ENCODE results near the gene MYO1G. TPM values are rescaled to one million over a fixed set of nuclear protein-coding genes. Genes with fewer than 3 reads are reported as not detected.

The MYO1G gene
- total RNA-seq, 1 experiment from 2014 or later = 0.46 TPM

DNA sequence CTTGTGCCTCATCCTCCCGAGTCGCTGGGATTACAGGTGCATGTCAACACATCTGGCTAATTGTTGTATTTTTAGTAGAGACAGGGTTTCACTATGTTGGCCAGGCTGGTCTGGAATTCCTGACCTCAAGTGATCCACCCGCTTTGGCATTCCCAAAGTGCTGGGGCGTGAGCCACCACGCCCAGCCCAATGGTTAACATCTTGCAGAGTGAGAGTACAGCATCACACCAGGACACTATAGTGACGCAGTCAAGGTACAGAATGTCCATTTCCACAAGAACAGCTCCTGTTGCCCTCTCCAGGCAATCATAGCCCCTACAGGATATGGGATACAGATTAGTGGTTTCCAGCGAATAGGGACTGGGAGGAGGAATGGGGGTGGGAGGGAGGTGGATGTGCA, 34.0 kb downstream of the MYO1G start:
- no peaks in the 10 kb centered on the region for H3K9me3 Mint-ChIP-seq
- TF ChIP-seq CBFB (CRISPR knock-in tag; IDR thresholded peaks at IDR 0.05; ENCODE audit: low read depth) (no peak), ZNF232 (CRISPR knock-in tag; IDR thresholded peaks at IDR 0.05) (no peak), NFATC4 (CRISPR knock-in tag; IDR thresholded peaks at IDR 0.05) (no peak), ZNF671 (CRISPR knock-in tag; IDR thresholded peaks at IDR 0.05) (no peak), ELF4 (CRISPR knock-in tag; IDR thresholded peaks at IDR 0.05; ENCODE audit: low read depth) (no peak), FOXJ3 (CRISPR knock-in tag; IDR thresholded peaks at IDR 0.05; ENCODE audit: borderline replicate concordance) (no peak), NR3C1 (CRISPR knock-in tag; conservative IDR thresholded peaks at IDR 0.05; ENCODE audit: low read depth) (no peak), ATF1 (CRISPR knock-in tag; IDR thresholded peaks at IDR 0.05) (no peak), MYBL2 (CRISPR knock-in tag; IDR thresholded peaks at IDR 0.05) (no peak), SMAD3 (CRISPR knock-in tag; IDR thresholded peaks at IDR 0.05; ENCODE audit: borderline replicate concordance) (no peak), SP1 (CRISPR knock-in tag; conservative IDR thresholded peaks at IDR 0.05) (no peak)
- TF ChIP-seq, protein P1, sequence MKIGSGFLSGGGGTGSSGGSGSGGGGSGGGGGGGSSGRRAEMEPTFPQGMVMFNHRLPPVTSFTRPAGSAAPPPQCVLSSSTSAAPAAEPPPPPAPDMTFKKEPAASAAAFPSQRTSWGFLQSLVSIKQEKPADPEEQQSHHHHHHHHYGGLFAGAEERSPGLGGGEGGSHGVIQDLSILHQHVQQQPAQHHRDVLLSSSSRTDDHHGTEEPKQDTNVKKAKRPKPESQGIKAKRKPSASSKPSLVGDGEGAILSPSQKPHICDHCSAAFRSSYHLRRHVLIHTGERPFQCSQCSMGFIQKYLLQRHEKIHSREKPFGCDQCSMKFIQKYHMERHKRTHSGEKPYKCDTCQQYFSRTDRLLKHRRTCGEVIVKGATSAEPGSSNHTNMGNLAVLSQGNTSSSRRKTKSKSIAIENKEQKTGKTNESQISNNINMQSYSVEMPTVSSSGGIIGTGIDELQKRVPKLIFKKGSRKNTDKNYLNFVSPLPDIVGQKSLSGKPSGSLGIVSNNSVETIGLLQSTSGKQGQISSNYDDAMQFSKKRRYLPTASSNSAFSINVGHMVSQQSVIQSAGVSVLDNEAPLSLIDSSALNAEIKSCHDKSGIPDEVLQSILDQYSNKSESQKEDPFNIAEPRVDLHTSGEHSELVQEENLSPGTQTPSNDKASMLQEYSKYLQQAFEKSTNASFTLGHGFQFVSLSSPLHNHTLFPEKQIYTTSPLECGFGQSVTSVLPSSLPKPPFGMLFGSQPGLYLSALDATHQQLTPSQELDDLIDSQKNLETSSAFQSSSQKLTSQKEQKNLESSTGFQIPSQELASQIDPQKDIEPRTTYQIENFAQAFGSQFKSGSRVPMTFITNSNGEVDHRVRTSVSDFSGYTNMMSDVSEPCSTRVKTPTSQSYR (CRISPR knock-in tag; IDR thresholded peaks at IDR 0.05) = no peak
- TF ChIP-seq, protein P2, sequence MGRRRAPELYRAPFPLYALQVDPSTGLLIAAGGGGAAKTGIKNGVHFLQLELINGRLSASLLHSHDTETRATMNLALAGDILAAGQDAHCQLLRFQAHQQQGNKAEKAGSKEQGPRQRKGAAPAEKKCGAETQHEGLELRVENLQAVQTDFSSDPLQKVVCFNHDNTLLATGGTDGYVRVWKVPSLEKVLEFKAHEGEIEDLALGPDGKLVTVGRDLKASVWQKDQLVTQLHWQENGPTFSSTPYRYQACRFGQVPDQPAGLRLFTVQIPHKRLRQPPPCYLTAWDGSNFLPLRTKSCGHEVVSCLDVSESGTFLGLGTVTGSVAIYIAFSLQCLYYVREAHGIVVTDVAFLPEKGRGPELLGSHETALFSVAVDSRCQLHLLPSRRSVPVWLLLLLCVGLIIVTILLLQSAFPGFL (CRISPR knock-in tag; IDR thresholded peaks at IDR 0.05; ENCODE audit: borderline replicate concordance) = no peak
- TF ChIP-seq, protein P3, sequence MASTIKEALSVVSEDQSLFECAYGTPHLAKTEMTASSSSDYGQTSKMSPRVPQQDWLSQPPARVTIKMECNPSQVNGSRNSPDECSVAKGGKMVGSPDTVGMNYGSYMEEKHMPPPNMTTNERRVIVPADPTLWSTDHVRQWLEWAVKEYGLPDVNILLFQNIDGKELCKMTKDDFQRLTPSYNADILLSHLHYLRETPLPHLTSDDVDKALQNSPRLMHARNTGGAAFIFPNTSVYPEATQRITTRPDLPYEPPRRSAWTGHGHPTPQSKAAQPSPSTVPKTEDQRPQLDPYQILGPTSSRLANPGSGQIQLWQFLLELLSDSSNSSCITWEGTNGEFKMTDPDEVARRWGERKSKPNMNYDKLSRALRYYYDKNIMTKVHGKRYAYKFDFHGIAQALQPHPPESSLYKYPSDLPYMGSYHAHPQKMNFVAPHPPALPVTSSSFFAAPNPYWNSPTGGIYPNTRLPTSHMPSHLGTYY (CRISPR knock-in tag; IDR thresholded peaks at IDR 0.05) = no peak
- TF ChIP-seq, protein P4, sequence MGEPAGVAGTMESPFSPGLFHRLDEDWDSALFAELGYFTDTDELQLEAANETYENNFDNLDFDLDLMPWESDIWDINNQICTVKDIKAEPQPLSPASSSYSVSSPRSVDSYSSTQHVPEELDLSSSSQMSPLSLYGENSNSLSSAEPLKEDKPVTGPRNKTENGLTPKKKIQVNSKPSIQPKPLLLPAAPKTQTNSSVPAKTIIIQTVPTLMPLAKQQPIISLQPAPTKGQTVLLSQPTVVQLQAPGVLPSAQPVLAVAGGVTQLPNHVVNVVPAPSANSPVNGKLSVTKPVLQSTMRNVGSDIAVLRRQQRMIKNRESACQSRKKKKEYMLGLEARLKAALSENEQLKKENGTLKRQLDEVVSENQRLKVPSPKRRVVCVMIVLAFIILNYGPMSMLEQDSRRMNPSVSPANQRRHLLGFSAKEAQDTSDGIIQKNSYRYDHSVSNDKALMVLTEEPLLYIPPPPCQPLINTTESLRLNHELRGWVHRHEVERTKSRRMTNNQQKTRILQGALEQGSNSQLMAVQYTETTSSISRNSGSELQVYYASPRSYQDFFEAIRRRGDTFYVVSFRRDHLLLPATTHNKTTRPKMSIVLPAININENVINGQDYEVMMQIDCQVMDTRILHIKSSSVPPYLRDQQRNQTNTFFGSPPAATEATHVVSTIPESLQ (CRISPR knock-in tag; IDR thresholded peaks at IDR 0.05) = no peak
- TF ChIP-seq, protein P5, sequence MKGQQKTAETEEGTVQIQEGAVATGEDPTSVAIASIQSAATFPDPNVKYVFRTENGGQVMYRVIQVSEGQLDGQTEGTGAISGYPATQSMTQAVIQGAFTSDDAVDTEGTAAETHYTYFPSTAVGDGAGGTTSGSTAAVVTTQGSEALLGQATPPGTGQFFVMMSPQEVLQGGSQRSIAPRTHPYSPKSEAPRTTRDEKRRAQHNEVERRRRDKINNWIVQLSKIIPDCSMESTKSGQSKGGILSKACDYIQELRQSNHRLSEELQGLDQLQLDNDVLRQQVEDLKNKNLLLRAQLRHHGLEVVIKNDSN (CRISPR knock-in tag; IDR thresholded peaks at IDR 0.05) = no peak
- TF ChIP-seq, protein P6, sequence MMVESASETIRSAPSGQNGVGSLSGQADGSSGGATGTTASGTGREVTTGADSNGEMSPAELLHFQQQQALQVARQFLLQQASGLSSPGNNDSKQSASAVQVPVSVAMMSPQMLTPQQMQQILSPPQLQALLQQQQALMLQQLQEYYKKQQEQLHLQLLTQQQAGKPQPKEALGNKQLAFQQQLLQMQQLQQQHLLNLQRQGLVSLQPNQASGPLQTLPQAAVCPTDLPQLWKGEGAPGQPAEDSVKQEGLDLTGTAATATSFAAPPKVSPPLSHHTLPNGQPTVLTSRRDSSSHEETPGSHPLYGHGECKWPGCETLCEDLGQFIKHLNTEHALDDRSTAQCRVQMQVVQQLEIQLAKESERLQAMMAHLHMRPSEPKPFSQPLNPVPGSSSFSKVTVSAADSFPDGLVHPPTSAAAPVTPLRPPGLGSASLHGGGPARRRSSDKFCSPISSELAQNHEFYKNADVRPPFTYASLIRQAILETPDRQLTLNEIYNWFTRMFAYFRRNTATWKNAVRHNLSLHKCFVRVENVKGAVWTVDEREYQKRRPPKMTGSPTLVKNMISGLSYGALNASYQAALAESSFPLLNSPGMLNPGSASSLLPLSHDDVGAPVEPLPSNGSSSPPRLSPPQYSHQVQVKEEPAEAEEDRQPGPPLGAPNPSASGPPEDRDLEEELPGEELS (CRISPR knock-in tag; IDR thresholded peaks at IDR 0.05) = no peak
- TF ChIP-seq, protein P7, sequence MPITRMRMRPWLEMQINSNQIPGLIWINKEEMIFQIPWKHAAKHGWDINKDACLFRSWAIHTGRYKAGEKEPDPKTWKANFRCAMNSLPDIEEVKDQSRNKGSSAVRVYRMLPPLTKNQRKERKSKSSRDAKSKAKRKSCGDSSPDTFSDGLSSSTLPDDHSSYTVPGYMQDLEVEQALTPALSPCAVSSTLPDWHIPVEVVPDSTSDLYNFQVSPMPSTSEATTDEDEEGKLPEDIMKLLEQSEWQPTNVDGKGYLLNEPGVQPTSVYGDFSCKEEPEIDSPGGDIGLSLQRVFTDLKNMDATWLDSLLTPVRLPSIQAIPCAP (CRISPR knock-in tag; IDR thresholded peaks at IDR 0.05) = no peak
- TF ChIP-seq, protein P8, sequence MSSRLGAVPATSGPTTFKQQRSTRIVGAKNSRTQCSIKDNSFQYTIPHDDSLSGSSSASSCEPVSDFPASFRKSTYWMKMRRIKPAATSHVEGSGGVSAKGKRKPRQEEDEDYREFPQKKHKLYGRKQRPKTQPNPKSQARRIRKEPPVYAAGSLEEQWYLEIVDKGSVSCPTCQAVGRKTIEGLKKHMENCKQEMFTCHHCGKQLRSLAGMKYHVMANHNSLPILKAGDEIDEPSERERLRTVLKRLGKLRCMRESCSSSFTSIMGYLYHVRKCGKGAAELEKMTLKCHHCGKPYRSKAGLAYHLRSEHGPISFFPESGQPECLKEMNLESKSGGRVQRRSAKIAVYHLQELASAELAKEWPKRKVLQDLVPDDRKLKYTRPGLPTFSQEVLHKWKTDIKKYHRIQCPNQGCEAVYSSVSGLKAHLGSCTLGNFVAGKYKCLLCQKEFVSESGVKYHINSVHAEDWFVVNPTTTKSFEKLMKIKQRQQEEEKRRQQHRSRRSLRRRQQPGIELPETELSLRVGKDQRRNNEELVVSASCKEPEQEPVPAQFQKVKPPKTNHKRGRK (CRISPR knock-in tag; IDR thresholded peaks at IDR 0.05; ENCODE audit: borderline replicate concordance) = no peak
- H3K27me3 Mint-ChIP-seq (ENCODE audit: low read depth) = no peaks in the 10 kb centered on the region; the same call in 1 of the 2 replicates
- CTCF ChIA-PET = interaction anchor here (0.6 to 0.7 kb wide), 2 partner anchors 78 to 191 kb away, joined by 3 to 6 read pairs; no protein-coding TSS in a partner anchor
- H3K36me3 Mint-ChIP-seq = no peaks in the 10 kb centered on the region
- H3K4me1 Mint-ChIP-seq = no peaks in the 10 kb centered on the region
- POLR2A ChIA-PET = no interaction called here
- no peak overlapping the region for H3K27ac Mint-ChIP-seq
- ATAC-seq (peak; percentile 32), DNase-seq (ENCODE audit: low spot score) (no peak)
- no peak overlapping the region for H3K4me3 Mint-ChIP-seq
